Renal cortical epithelial cell (primary cell): ENCODE results near the gene RPL29. TPM values are rescaled to one million over a fixed set of nuclear protein-coding genes. Genes with fewer than 3 reads are reported as not detected.
"Not testable (repeated sequence)": the region's sequence is repeated elsewhere in the genome, so short reads cannot be mapped to it uniquely, and the experiment has no call there.

Source experiments
- DNase-seq: peaks from one replicate; pipeline ENCODE4 v3.0.0-alpha.2; 2011; ENCODE audit warnings: low read depth
- total RNA-seq: library from RNA; depleted of rRNA; stranded (reverse); fragments of >200 nt; gene quantifications from 2 replicates; pipeline ENCODE4 v1.2.3, GENCODE V29; 2014

RPL29 gene
- total RNA-seq, 1 donor from 2014 or later, result 846 TPM

DNA sequence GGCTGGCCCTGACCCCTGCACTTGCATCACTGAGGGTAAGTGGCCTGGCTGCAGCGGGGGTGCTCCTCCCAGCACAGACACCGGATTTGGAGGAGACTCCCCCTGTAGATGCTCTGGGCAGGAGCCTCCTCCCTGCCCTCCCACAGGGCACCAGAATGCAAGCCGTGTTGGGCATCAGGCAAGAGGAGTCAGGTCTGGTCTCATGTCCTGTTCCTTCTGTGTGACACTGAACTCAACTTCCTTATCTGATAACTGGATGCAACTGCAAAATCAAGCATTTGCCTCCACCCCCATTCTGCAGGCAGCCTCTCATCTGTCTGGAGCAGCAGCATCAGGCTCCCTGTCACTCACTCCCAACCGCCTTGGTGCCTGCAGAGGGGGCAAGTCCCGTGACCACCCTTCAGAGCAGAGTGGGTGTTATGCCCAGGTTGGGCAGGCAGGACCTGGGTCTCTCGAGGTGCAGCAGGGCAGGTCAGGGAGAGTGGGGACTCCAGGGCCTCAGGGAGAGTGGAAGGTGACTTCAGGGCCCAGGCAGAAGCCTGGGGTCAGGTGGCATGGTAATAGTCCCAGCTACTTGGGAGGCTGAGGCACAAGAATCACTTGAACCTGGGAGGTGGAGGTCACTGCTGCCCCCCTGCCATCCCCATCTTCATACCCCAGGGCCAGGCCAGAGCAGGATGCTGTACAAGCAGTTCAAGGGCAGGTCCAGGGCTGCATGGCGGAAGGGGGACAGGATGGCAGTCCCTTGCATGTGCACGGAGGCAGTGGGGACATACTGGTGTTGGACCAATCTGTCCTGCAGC lies 10.5 kb upstream of the RPL29 start:
- DNase-seq, result no peak

DNA sequence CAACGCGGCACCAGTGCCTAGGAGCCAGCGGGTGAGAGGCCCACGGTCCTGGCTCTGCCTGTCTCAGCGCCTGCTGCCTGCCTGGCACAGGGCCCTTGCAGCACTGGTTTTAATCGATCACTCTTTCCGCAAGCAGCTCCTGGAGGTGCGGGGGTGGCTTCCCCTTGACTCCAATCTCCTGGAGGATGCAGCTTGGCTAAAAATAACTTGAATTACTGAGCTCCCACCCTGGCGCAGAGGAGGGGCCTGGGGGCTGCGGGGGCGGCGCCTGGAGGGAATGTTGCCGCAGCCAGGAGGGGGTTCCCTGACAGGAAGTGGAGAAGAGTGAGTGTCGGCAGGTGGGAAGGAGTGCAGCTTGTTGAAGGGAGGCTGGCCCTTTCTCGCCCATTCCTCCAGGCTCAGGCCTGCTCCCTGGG lies 9.9 kb upstream of the RPL29 start:
- peak; percentile 77 for DNase-seq

DNA sequence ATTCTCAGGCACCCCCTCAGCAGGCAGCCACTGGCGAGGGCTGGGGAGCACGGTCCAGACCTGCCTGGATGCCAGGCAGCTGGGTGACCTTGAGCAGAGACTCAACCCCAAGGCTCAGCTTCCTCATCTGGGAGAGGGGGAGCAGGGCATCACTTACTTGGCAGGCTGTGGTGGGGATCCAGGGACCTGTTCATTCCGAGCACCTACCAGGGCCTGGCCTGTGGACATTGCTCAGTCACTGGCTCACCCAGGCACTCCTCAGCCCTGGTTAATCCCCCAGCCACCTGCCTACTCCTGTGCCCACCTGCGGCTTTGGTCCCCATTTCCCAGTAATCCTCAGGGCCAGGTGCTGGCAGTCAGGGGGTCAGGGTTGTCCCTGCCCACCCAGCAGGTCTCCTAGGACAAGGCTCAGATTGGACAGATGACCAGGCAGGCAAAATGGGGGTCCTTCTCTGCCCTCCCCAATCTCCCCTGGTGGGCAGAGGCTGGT lies 9.3 kb upstream of the RPL29 start:
- DNase-seq, result no peak

DNA sequence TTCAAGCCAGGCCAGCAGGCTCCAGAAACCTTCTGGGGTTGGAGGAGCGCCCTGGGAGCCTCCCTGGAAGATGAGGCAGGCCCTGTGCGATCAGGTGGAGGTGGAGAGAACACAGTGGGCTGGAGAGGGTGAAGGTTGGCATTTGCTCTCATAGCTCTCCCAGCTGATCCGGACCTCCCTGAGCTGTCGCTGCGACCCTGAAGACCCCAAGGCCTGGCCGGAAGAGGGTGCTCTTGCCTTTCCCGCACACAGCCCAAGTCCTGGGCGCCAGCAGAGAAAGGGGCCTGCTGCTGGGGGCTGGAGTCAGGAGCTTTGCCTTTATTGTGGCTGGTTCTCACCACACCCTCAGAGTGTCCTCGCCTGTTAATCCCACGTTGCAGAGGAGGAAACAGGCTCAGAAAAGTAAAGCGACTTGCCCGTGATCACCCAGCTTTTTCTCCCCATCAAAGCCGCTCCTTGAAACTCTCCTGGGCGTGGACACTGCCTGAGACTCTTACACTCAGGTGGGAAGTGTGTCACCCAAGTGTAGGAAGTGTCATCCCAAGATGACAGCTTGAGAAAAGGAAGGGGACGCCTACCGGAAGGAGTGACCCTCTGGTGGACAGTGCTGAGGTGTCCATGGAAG lies 8.6 kb upstream of the RPL29 start:
- no peak for DNase-seq

DNA sequence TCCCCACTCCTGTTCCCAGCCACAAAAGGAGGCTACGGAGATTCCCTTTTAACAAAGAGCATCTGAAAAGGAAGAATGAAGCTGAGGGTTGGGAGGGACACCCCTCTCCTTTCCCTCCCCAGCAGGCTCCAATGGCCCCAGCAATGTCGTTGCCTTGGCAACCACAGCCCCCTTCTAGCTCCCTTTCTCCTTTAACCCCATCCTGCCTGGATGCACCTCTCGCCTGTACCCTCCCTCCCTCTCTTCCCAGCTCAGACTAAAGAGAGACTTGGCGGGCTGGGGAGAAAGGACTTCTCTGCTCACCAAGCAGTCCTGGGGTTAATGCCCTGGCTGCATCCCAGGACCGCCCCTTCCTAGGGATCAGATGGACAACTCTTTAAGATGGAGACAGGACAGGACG lies 7.1 kb upstream of the RPL29 start:
- DNase-seq, result no peak

DNA sequence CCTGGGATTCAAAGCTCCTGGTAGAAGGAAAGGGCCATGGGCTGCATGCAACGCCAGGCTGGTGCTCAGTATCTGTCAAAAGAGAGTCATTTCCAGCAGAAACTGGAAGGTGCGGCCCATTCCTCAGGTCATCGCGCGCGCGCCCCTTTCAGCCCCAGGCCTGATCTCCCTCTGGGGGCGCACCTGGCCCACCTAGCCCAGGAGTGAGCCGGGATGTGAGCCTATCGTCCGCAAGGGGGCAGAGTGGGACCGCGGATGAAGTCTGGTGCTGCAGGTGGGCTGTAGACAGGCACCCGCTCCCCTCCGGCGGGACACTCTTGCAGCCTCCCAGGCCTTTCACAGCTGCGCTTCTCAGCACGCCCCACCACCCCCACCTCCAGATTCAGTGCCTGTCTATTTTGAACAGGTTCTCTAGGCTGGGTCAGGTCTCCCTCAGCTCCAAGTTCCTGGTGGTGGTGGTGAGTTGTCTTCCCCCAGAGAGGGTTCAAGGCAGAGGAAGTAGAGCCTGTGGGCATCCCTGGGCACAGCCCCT lies 5.8 kb upstream of the RPL29 start:
- DNase-seq, result peak; percentile 30

DNA sequence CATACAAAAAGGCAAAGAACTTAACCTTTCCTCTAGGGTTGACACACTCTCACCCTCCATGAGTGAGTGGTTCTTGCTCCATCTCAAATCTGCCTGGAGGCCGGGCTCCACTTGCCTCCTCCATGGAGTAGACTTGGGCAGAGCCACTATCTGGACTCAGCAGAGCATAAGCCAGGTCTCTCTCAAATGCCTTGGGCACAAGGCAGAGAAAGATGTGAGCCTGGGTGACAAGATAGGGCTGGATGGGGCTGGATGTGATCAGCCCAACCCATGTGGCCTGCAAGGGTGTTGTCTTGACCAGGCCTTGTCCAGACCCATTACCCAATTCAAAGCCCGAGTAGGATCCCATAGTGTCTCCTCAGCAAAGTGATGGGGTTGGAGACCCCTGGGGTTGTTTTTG lies 4.2 kb upstream of the RPL29 start:
- no peak for DNase-seq

DNA sequence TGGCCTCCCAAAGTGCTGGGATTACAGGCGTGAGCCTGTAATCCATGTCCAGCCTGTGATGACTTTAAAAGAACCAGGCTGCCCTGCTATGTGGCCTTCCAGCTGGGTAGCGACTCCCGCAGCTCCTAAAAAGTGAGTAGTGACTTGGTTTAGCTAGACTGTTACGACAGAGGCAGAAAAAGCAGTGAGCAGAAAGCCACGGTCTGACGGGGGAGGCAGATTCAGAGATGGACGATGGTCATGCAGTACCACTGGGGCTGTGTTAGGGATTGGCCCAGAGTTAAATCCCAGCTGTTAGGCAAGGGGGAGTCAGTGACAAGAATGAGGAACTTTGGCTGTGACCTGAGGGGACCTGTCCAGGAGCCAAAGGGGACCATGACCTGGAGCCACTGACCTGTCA lies 3.1 kb upstream of the RPL29 start:
- DNase-seq, result no peak

DNA sequence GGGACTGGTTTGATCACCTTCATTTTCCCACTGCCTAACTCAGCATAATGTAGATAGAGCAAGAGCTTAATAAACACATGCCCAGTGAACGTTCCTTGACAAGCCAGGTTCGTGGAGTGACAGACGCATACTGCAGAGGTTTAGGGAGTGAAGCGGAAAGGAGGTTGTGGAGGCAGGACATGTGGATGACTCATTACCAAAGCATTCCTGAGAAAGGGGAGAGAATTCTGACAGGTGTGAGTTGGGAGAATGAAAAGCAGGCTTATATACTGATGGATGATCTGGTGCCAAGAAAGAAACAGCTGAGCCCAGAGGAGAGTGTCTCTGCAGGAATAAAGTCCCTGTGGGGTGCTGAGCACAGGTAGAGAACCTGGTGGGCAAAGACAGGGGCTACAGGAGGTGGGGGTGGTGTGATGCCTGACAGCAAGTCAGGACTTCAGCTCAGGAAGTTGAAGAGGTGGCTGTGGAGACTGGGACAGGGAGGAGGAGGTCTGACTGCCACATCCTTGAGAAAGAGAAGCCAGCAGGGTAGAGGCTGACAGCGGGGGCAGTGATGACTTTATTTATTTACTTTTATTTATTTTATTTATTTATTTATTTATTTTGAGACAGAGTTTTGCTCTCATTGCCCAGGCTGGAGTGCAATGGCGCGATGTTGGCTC lies 2.4 kb upstream of the RPL29 start:
- DNase-seq, result peak; percentile 83

DNA sequence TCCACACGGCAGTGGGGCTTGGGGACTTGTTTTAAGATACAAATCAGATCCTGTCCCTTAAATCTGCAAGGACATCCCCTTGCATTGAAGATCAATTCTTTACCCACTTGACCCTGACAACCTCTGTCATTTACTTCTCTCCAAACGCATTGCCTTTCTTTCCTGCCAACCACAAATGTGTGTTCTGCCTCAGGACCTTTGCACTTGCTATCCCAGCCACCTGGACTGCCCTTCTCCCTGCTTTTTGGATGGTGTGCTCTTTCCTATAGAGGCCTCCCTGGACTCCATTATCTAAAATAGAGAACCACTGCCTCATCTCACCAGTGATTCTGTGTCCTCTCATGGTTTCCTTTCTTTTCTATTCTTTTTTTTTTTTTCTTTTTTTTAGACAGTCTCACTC lies 1.5 kb upstream of the RPL29 start:
- DNase-seq, result no peak

DNA sequence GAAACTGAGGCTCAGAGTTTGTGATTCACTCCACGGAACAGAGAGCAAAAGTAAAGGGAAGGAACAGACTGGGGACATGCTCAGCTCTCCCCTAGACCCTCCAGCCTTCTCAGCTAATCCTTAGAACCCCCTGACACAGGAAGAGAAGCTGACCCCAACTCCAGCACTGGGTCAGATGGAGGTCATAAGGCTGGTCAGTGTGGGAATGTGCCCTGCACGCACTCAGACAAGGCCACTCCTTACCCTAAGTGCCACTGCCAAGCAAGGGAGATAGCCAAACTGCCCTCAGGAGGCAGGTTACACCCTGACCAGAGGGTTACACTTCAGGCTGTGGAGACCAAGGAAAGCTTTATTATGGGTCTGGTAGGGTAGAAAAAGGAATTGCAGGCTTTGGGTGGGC lies 1.2 kb downstream of the RPL29 start:
- no peak for DNase-seq

DNA sequence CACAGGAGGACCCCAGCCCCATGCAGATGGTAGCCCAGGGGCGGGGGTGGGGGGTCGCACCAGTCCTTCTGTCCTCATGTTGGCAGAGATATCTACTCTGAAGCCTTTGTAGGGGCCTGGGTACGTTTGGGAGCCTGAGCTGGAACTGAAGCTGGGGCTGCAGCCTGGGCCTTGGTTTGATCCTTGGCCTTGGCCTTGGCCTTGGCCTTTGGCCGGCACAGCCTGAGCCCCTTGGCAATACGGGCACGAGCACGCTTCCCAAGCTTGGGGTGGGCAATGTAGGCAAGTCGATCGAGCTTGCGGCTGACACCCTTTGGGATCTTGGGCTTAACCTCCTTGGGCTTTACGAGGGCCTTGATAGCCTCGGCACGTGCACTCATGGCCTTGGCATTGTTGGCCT lies 2.0 kb downstream of the RPL29 start:
- not testable (repeated sequence) for DNase-seq

DNA sequence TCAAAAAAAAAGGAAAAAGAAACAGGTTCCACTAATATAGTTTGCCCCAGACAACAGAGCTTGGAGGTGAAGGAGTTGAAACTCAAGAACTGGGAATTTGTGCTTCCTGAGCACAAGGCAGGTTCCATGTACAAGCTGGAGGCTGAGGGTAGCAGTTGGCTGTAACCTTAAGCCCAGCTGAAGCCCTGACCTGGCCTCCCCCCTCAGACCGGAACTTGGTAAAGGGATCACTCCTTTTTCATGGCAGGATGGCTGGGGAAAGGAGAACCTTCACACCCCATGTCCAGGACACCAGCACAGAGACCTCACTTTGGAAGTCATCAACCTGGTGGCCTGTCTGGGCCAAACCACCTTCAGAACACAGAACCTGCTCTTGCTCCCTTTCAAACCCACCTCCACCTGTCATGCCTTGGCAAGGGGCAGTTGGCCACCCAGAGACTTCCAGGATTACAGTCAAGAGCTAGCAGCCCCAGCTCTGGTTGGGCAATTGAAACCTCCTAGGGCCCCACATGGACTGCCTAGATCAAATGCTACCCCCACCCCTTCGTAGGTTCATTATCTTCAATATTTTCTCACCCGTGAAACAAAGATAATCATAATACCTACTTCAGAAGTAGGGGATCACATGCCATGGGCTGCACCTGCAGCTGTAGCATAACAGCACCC lies 3.5 kb downstream of the RPL29 start:
- no peak for DNase-seq

DNA sequence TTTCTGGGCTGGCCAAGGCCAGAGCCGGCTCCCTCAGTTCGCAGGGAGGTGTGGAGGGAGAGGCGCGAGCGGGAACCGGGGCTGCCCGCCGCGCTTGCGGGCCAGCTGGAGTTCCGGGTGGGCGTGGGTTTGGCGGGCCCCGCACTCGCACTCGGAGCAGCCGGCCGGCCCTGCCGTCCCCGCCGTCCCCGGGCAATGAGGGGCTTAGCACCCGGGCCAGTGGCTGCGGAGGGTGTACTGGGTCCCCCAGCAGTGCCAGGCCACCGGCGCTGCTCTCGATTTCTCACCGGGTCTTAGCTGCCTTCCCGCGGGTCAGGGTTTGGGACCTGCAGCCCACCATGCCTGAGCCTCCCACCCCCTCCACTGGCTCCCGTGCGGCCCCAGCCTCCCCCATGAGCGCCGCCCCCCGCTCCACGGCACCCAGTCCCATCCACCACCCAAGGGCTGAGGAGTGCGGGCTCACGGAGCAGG lies 5.2 kb downstream of the RPL29 start:
- not testable (repeated sequence) for DNase-seq

DNA sequence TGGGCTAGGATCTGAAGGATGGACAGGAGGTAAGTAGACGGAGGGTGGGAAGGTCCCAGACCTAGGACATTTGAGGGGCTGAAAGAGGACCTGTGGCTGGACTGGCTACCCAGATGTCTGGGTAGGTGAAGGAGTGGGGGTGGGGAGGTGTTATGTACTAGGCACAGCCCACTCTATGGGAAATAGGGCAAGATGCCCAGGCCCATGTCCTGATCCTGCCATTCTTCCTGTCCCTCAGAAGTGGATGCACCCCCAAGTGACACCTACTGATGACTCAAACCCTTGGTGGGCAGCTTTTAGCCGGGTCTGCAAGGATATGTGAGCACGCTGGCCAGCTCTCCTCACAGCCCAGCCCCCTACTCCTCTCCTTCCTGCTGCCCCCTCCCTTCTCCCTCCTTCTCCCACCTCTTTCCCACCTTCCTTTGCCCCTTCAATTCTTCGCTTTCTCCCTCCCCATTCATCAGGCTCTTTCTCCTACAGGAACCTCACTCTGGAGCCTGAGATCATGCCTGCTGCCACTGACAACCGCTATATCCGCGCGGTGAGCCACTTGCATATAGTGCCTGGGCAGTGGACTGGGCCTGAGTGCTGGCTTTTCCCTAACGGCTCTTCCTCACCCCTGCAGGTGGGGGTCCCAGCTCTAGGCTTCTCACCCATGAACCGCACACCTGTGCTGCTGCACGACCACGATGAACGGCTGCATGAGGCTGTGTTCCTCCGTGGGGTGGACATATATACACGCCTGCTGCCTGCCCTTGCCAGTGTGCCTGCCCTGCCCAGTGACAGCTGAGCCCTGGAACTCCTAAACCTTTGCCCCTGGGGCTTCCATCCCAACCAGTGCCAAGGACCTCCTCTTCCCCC lies 7.2 kb downstream of the RPL29 start:
- no peak for DNase-seq

DNA sequence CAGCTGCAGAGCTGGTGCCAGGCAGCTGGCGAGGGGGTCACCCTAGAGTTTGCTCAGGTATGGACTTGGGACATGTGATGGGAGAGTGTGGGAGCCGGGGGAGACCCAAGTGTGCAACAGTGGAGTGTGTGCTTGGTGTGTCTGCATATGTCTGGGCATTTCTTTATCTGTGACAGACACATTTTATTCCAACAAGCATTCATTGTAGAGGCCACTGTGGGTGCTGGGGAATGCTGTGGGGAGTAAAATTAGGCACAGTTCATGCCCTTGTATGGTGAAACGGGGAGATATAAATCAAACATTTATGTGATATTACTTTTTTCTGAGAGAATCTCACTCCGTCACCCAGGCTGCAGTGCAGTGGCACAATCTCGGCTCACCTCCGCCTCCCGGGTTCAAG lies 8.1 kb downstream of the RPL29 start:
- no peak for DNase-seq

DNA sequence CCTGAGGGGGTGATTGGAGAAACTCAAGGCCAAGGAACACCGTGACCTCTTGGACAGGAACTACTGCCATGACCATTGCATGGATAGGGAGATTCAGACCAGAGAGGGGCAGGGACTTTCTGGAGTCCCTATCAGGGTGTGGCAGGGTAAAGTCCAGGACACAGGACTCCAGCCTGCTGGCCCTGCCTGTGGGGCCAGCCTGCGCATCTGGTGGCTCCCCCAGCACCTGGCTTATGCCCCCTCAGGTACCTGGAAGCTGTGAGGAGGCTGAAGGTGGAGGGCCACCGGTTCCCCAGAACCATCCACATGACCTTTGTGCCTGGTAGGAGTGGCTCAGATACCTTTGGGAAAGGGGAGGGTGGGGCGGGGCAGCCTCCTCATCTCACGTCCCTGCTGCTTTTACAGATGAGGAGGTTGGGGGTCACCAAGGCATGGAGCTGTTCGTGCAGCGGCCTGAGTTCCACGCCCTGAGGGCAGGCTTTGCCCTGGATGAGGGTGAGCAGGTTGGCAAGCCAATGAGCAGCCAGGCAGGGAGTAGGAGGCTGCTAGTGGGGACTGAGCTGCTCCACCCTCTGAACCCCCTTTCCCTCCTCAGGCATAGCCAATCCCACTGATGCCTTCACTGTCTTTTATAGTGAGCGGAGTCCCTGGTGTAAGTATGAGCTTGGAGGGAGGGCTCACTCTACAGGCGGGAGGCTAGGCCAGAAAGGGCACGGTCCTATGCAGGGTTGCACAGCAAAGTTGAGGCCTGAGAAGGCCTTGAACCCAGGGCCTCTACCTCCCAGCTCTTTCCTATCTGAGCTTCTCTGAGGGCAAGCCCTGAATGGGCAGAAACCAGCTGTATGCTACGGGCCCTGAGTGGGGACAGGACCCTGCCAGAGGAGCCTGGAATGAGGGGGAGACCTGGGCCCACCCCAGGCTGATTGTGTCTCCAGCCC lies 9.4 kb downstream of the RPL29 start:
- DNase-seq, result no peak

DNA sequence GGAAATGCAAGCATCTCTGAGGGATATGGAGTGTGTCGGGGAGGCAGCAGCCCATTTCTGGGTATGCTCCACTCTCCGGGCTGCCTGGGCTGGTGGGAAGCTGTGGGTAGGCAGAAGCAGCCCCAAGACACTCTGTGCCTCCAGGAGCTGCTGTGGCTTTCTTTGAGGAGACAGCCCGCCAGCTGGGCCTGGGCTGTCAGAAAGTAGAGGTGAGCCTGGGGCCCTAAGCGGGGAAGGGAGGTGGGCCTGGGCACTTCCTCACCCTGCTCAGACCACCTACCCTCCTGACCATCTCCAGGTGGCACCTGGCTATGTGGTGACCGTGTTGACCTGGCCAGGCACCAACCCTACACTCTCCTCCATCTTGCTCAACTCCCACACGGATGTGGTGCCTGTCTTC lies 10.6 kb downstream of the RPL29 start:
- DNase-seq, result no peak

DNA sequence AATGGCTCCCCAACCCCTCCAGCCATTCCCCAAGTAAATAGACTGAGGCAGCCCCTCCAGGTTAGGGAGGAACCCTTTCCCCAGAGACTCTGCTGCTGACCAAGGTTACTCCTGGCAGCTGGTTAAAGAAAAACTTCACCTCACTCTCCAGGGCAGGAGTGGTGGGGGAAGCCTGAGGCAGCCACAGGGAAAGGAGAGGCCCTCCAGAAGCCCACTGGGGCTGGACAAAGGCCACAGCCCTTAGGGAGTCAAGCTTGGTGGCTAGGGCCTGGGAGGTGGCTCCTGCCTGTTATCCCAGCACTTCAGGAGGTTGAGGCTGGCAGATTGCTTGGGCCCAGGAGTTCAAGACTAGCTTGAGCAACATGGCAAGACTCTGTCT lies 11.4 kb downstream of the RPL29 start:
- DNase-seq, result no peak
